ENCODE measurements around the gene DAD1. TPM values are rescaled to one million over a fixed set of nuclear protein-coding genes. Genes with fewer than 3 reads are reported as not detected.

Gene DAD1
- total RNA-seq, 2 donors from 2014 or later, result 91.3 to 104 TPM

DNA sequence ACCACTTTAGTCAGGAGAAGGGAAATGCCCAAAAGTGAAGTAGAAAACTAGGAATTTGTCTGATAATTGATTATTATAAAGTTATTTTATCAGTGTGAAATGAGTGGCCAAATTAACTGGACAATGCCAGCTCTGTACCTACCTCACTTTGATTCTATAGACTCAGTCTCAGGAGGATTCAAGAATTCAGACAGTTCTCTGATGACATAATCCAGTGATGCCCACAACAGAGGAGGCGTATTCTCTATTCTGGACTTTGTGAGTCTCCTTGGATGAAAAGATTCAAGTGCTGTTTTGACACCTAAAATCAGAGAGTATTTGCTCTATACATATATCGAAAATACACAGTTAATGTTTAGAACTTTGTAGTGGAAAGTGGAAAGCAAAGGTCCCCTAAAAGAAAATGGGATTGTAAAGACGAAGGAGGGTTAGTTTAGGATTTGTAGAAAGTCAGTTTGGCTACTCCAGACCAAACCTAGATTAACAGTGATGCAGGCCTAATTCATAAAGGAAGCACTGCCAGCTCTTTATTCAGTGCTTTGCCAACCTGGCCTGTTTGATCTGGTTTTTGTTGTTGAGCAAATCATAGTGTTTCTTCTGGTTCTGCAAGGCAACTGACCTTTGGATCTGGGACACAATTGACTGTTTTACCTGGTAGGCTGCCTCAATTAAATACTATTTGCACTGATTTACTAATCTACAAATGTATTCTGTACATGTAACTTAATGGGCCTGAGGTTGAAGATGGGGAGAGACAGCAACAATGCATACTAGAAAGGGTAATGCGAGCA is 67.4 kb downstream of the DAD1 start:
- ATAC-seq (peak; percentile 27), DNase-seq (no peak)
- WGBS, 2 donors, result 82 to 89% methylated on average over 4 of the region's 4 CpGs
- intact Hi-C loops (cut with DNase I), result no loop called here
- no peaks in the 10 kb centered on the region for H3K9me3 ChIP-seq
- H3K4me1 ChIP-seq, result peaks cover 11% of the 10 kb centered on the region
- no peaks in the 10 kb centered on the region for H3K36me3 ChIP-seq (replicated peaks in 1 of 2; ENCODE audit: insufficient read depth in 1 of 2, low read depth in 2 of 2)
- H3K27ac ChIP-seq, result no peak overlapping the region
- no peaks in the 10 kb centered on the region for H3K27me3 ChIP-seq
- H3K4me3 ChIP-seq, result no peak overlapping the region
- TF ChIP-seq POLR2A (IDR thresholded peaks at IDR 0.05), result no peak
- TF ChIP-seq, protein P1, sequence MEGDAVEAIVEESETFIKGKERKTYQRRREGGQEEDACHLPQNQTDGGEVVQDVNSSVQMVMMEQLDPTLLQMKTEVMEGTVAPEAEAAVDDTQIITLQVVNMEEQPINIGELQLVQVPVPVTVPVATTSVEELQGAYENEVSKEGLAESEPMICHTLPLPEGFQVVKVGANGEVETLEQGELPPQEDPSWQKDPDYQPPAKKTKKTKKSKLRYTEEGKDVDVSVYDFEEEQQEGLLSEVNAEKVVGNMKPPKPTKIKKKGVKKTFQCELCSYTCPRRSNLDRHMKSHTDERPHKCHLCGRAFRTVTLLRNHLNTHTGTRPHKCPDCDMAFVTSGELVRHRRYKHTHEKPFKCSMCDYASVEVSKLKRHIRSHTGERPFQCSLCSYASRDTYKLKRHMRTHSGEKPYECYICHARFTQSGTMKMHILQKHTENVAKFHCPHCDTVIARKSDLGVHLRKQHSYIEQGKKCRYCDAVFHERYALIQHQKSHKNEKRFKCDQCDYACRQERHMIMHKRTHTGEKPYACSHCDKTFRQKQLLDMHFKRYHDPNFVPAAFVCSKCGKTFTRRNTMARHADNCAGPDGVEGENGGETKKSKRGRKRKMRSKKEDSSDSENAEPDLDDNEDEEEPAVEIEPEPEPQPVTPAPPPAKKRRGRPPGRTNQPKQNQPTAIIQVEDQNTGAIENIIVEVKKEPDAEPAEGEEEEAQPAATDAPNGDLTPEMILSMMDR (IDR thresholded peaks at IDR 0.05), result no peak

DNA sequence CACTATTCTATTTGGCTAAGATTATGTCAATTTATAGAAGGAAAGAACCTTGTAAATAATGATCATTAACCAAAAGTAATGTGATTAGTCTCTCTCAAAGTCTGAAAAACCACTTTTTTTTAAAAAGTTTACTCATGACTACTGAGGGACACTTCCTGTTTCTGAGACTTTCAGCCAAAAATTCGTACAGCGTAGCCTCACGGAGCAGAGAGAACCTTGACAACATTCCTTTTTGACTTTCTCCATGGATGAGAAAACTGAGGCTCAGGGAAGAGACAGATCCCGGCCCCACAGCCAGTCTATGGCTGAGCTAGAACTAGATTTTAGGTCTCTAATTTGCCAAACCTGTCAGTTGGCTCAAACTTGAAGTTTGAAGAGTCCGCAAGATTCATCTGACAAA is 68.2 kb downstream of the DAD1 start:
- DNase-seq, result no peak
- intact Hi-C loops (cut with DNase I), result no loop called here
- 72 to 79% methylated on average over 5 of the region's 5 CpGs for WGBS, 2 donors
- peaks cover 11% of the 10 kb centered on the region for H3K4me1 ChIP-seq
- H3K36me3 ChIP-seq (replicated peaks in 1 of 2; ENCODE audit: insufficient read depth in 1 of 2, low read depth in 2 of 2), result no peaks in the 10 kb centered on the region
- no peaks in the 10 kb centered on the region for H3K9me3 ChIP-seq
- TF ChIP-seq POLR2A (IDR thresholded peaks at IDR 0.05), result no peak
- TF ChIP-seq, protein P1 (IDR thresholded peaks at IDR 0.05), result no peak
- no peaks in the 10 kb centered on the region for H3K27me3 ChIP-seq
- H3K4me3 ChIP-seq, result no peak overlapping the region
- no peak for ATAC-seq
- no peak overlapping the region for H3K27ac ChIP-seq

DNA sequence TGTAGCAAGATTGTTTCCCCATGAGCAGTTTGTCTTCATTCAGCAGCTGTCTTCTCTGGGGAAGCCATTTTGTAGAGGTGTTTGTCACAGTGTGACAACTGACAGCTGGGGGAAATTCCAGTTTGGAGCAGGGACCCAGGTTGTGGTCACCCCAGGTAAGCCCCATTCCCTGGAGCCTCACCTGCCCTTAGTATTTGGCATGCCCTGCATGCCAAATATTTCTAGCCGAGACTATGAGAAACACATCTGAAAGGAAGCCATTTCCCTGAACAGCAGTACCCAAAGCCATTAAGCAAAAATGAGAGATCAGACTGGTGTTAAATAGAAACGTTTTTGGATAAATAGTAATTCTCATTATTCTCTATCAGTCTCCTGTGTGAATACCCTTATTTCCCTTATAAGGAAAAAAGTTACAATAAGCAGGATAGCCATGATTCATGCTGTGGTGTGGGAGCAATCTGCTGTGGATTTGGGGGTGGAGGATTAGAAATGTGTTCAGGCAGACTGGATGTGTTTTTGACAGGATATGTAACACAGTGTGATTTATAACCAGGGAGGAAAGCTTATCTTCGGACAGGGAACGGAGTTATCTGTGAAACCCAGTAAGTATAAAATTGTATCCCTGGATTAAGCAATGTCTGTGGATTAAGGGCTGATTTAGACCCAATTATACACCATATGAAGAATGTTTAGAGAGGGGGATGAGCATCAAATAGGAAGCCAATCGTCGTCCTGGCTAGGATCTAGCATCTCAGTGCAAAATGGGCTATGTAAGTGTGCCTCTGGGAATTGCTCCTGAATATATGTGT is 68.9 kb downstream of the DAD1 start:
- no peaks in the 10 kb centered on the region for H3K27me3 ChIP-seq
- H3K27ac ChIP-seq, result no peak overlapping the region
- 57 to 66% methylated on average over 6 of the region's 6 CpGs for WGBS, 2 donors
- peaks cover 11% of the 10 kb centered on the region for H3K4me1 ChIP-seq
- no peak overlapping the region for H3K4me3 ChIP-seq
- H3K9me3 ChIP-seq, result no peaks in the 10 kb centered on the region
- ATAC-seq (no peak), DNase-seq (no peak)
- no peak for TF ChIP-seq POLR2A (IDR thresholded peaks at IDR 0.05)
- TF ChIP-seq, protein P1 (IDR thresholded peaks at IDR 0.05), result no peak
- no peaks in the 10 kb centered on the region for H3K36me3 ChIP-seq (replicated peaks in 1 of 2; ENCODE audit: insufficient read depth in 1 of 2, low read depth in 2 of 2)
- intact Hi-C loops (cut with DNase I), result no loop called here

DNA sequence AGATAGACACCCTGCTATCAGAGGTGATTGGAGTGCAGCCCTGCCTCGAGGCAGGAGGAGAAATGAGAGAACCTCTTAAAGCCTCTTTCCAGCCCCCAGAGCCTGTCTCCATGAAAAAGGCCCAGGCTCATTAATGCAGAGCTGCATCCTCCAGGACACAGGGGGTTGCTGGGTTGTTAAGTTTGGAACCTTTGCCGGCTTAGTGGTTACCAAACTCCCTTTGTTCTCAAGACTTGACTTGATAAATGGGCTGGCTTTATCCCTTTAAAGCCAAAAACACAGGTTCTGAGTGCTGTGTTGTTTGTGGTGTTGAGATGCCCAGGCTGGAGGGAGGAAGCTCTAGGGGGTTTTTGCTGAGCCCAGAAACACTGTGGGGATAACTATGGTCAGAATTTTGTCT is 71.0 kb downstream of the DAD1 start:
- ATAC-seq (no peak), DNase-seq (no peak)
- 42 to 55% methylated on average over 2 of the region's 2 CpGs for WGBS, 2 donors
- Histone ChIP-seq H3K36me3 (replicated peaks in 1 of 2; ENCODE audit: insufficient read depth in 1 of 2, low read depth in 2 of 2) (no peaks in the 10 kb centered on the region), H3K4me3 (no peak overlapping the region), H3K27ac (no peak overlapping the region), H3K4me1 (peaks cover 16% of the 10 kb centered on the region), H3K9me3 (no peaks in the 10 kb centered on the region), H3K27me3 (no peaks in the 10 kb centered on the region)
- intact Hi-C loops (cut with DNase I), result no loop called here
- TF ChIP-seq, protein P1 (IDR thresholded peaks at IDR 0.05), result no peak
- TF ChIP-seq POLR2A (IDR thresholded peaks at IDR 0.05), result no peak
